GM18858 (cell line): ENCODE results near the gene KXD1.
"Not testable (repeated sequence)": the region's sequence is repeated elsewhere in the genome, so short reads cannot be mapped to it uniquely, and the experiment has no call there.

Experiments used
- ATAC-seq: cut with Tn5 transposase; IDR thresholded peaks from one replicate; pipeline ENCODE4 v1.9.1; 2021; ENCODE audit not compliant: unreplicated experiment

Gene KXD1

GRCh38 chr19:18576383-18576782 is 18.7 kb downstream of the KXD1 start:
- ATAC-seq = no peak

- no peak for ATAC-seq
Measured at GRCh38 chr19:18577365-18577914, 19.8 kb downstream of the KXD1 start.

DNA sequence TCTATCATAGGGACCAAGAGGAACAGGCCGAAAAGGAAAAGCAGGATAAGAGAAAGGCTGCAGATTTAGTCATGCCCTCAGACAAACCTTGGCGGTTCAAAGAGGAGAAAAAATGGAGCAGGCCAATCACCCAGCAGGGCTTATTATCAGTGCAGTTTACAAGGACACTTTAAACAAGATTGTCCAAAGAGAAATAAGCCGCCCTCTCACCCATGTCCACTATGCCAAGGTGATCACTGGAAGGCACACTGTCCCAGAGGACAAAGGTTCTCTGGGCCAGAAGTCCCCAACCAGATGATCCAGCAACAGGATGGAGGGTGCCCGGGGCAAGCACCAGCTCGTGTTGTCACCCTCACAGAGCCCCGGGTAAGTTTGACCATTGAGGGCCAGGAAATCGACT is 22.6 kb downstream of the KXD1 start:
- ATAC-seq = no peak

- ATAC-seq = no peak
Measured at GRCh38 chr19:18586306-18586705, 28.6 kb downstream of the KXD1 start.

- no peak for ATAC-seq
Measured at GRCh38 chr19:18587561-18587960, 29.9 kb downstream of the KXD1 start.

- ATAC-seq = no peak
Measured at GRCh38 chr19:18587962-18588610, 30.4 kb downstream of the KXD1 start.

GRCh38 chr19:18588611-18589379 is 31.1 kb downstream of the KXD1 start, which contains the start of gene REX1BD:
Gene REX1BD, plus strand, starts transcription at chr19:18588798. Its CDS starts 4 bp downstream, at chr19:18588802.
- peak; percentile 65 for ATAC-seq

GRCh38 chr19:18589380-18590272 is 32.0 kb downstream of the KXD1 start:
- peak; percentile 21 for ATAC-seq

DNA sequence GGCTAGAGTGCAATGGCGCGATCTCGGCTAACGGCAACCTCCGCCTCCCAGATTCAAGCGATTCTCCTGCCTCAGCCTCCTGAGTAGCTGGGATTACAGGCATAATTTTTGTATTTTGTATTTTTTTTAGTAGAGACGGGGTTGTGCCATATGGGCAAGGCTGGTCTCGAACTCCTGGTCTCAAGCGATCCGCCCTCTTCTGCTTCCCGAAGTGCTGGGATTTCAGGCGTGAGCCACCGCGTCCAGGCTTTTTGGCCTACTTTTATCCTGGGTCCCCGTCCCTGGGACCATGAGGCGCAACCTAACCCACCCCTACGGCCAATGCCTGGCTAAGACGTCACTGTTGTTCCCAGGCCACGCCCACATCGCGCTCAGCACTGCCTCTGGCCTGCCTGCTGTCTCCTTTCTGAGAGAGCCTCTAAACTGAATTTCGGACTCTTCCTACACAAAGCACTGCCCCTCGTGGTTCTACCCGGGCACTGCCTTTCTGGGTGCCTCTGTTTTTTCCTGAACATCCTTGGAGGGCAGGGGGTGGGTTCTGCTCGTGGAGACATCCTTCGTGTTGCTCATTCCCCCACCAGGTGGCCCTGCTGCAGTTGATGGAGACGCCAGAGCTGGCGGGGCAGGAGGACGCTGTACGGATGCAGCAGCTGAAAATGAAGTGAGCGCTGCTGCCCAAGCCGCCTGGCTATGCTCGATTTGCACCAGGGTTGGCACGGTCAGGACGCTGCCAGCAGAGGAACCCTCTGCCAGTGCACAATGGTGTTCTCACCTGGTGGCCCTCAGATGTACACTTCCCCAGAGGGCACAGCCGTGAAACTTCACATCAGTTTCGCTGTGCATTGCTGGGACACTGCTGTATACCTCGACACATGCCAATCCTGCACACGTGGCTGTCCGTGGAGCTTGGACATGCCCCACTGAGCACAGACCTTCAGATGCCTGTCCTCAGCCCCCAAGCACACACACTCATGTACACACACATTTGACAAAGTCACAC is 32.9 kb downstream of the KXD1 start:
- no peak for ATAC-seq

DNA sequence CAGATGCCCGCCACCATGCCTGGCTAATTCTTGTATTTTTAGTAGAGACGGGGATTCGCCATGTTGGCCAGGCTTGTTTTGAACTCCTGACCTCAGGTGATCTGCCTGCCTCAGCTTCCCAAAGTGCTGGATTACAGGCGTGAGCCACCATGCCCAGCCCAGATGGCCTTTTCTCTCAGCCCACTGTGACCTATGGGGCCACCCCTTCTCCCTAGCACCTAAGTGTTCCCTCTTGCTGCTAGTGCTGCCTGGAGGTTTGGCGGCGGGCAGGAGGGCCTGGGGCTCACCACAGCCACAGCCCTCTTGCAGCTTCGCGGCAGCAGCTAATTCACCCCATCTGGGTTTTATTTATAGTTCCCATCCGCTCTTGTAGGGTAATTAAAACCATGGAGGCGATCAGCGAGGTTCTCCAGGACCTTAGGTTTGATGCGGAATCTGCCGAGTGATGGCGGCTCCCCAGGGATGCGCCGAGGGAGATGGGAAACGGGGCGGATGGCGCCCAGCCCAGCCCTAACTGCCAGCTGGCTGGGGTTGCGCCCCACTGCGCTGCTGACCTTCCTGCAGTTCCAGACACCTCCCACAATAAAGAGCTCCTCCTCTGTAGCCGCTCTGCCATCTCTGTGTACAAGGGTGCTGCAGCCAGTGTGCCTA is 34.2 kb downstream of the KXD1 start:
- ATAC-seq = no peak

DNA sequence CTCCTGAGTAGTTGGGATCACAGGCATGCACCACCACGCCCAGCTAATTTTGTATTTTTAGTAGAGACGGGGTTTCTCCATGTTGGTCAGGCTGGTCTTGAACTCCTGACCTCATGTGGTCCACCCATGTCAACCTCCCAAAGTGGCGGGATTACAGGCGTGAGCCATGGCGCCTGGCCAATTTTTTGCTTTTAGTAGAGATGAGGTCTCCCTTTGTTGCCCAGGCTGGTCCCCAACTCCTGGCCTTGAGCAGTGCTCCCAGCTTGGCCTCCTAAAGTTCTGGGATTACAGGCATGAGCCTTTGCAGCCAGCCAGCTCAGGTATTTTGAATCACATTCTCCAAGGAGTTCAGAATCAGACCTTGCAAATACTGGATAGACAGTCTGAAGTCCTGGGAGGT is 35.1 kb downstream of the KXD1 start:
- ATAC-seq = not testable (repeated sequence)

- ATAC-seq = no peak
Measured at GRCh38 chr19:18593367-18594095, 35.9 kb downstream of the KXD1 start.

DNA sequence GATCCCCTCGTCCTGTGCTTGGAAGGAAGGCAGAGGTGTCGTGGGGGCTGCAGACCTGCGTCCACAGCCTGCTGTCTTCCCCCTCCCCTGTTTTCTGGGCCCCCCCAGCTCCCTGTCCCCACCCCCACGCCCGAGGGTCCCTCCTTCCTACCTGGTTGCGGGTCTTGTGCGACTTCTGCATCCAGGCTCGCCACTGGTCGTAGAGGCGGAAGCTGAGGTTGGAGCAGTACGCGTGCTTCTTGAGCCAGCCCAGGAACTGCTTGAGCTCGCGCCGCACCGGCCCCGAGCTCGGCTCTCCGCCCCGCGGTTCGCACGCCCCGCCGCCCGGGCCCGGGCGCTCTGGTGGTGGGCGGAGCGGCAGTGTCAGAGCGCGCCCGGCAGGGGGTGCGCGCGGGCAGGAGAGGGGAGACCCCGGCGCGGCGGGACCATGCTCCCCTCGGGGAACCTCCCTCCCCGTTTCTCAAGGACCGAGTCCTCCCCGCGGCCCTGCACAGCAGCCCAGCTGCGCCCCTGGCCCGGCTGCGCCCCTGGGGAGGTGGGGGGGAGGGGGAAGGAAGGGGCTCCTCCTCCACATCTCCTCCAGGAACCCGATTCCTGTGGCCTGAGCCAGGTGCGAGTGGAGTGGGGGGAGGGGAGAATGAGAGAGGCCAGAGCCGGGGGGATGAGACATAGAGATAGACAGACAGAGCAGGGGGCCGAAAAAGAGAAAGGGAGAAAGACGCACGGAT is 36.6 kb downstream of the KXD1 start:
- ATAC-seq = no peak

DNA sequence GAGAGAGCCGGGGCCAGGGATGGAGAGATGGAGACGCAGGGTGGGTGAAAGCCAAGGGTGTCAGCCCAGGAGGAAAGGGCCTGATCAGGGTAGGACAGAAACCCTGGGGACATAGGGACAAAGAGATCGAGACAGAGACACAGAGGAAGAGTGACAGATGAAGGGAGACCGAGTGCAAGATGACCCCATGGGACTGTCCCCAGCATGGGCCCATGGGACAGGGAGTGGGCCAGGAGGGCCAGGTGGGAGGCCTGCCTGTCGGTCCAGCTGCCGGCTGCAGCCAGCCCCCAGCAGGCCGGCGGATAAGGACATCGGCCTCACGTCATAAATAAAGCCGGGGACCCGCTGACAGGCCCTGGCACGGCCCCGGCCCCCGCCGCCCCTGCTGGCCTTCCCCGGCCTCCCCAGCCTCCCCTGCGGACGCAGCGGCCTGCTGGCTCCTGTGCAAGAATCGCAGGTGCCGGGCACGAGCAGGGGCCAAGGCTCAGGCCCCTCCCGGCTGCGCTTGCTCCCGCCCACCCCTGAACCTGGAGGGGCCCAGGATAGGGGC is 37.2 kb downstream of the KXD1 start:
- ATAC-seq = no peak

- no peak for ATAC-seq
Measured at GRCh38 chr19:18595475-18595874, 37.8 kb downstream of the KXD1 start.

GRCh38 chr19:18596752-18597157 is 39.1 kb downstream of the KXD1 start:
- no peak for ATAC-seq

DNA sequence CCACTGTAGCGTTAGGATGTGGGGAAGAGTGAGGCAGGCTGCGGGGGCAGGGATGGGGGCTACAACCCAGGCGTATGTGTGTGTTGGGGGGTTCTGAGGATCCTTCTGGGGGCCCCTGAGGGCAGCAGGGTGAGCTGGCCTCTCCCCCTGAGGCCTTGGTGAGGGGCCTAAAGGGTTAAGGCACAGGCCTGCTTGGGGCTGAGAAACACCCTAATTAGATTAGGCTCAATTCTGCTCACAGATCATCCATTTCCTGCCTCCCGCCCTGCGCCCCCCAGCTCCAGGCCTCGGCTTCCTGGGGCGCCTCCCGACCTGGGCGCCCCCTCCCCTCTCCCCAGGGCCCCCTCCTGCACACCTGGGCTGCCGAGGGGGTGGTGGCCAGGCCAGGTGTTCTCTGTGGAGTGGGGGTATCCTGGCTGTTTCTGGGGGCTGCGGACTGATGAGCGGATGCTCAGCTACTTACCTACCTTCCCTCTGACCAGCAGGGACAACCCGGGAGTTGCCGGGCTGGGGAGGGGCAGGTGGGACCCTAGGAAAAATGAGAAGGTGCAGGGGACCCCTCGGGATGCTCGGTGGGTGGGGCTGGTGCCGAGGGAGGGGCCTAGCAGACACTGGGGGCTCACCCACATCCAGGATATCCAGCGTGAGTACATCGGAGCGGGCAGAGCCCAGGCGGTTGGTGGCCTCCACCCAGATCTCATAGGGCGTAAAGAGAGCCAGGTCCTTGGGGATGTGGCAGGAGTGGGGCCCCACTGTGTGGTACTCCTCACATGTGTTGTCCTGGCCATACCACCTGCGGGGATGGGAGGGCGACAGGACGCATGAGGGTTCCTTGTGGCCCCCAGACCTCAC is 40.4 kb downstream of the KXD1 start:
- no peak for ATAC-seq
